Mucosa of stomach (tissue), 1 donor: ENCODE results near the gene FRMD7.
"Not testable (repeated sequence)": the region's sequence is repeated elsewhere in the genome, so short reads cannot be mapped to it uniquely, and the experiment has no call there.

ENCODE experiments used
- H3K27me3 ChIP-seq: one replicate; pipeline ENCODE4 v1.7.0; 2013; ENCODE audit warnings: mild to moderate bottlenecking, low read length; ENCODE audit not compliant: control insufficient read depth, insufficient read depth
- H3K36me3 ChIP-seq: one replicate; pipeline ENCODE4 v1.7.0; 2013; ENCODE audit warnings: low read length; ENCODE audit not compliant: control insufficient read depth, insufficient read depth
- H3K4me1 ChIP-seq: one replicate; pipeline ENCODE4 v1.7.0; 2013; ENCODE audit warnings: mild to moderate bottlenecking, low read length; ENCODE audit not compliant: control insufficient read depth, insufficient read depth
- H3K4me3 ChIP-seq: one replicate; pipeline ENCODE4 v1.7.0; 2013; ENCODE audit warnings: low read length
- H3K9ac ChIP-seq: one replicate; pipeline ENCODE4 v1.7.0; 2013; ENCODE audit warnings: mild to moderate bottlenecking, low read length, moderate library complexity
- H3K9me3 ChIP-seq: one replicate; pipeline ENCODE4 v1.7.0; 2013; ENCODE audit warnings: mild to moderate bottlenecking, low read length, moderate library complexity; ENCODE audit not compliant: control insufficient read depth
- donor health status: Pancreatic carcinoma.

Gene FRMD7

GRCh38 chrX:132058975-132059374, 68.8 kb downstream of the FRMD7 start:
- Histone ChIP-seq H3K36me3 (no peaks in the 10 kb centered on the region), H3K9me3 (no peaks in the 10 kb centered on the region), H3K27me3 (no peaks in the 10 kb centered on the region), H3K4me1 (no peaks in the 10 kb centered on the region), H3K4me3 (no peak overlapping the region), H3K9ac (no peak overlapping the region)

DNA sequence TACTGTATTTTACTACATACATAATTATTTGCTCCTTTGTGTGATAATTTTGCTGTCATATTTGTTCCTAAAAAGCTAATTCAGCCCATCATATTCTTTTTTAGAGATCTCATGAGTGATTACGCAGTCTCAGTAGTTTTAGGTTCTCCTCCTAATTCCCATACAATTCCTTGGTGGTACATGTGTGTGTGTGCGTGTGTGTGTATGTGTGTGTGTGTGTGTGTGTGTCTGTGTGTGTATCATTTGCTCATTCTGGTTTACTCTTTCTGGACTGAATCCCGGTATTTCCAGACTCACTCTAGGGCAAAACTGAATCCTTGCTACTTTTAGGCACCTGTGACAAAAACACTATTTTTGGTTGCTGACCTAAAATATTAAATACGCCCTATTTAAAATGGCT, 69.8 kb downstream of the FRMD7 start:
- Histone ChIP-seq H3K9me3 (no peaks in the 10 kb centered on the region), H3K36me3 (no peaks in the 10 kb centered on the region), H3K4me1 (no peaks in the 10 kb centered on the region), H3K27me3 (no peaks in the 10 kb centered on the region), H3K9ac (no peak overlapping the region), H3K4me3 (no peak overlapping the region)

DNA sequence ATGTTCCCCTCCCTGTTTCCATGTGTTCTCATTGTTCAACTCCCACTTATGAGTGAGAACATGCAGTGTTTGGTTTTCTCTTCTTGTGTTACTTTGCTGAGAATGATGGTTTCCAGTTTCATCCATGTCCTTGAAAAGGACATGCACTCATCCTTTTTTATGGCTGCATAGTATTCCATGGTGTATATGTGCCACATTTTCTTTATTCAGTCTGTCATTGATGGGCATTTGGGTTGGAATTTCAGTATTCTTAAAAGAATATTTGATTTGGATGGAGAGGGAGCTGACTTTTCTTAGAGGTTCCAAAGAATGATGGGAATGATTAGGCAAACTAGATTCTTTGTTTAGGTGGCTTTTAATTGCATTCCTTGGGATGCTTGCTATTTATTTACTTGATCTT, 76.0 kb downstream of the FRMD7 start:
- not testable (repeated sequence) for H3K36me3 ChIP-seq, H3K27me3 ChIP-seq, H3K9me3 ChIP-seq, H3K9ac ChIP-seq, H3K4me3 ChIP-seq, H3K4me1 ChIP-seq

GRCh38 chrX:132046533-132046932, 81.3 kb downstream of the FRMD7 start:
- Histone ChIP-seq H3K36me3 (no peaks in the 10 kb centered on the region), H3K4me1 (no peaks in the 10 kb centered on the region), H3K9ac (no peak overlapping the region), H3K27me3 (no peaks in the 10 kb centered on the region), H3K4me3 (no peak overlapping the region), H3K9me3 (no peaks in the 10 kb centered on the region)

GRCh38 chrX:132045456-132045855, 82.4 kb downstream of the FRMD7 start:
- H3K9me3 ChIP-seq, result no peaks in the 10 kb centered on the region
- H3K27me3 ChIP-seq, result no peaks in the 10 kb centered on the region
- H3K4me1 ChIP-seq, result no peaks in the 10 kb centered on the region
- H3K4me3 ChIP-seq, result no peak overlapping the region
- no peak overlapping the region for H3K9ac ChIP-seq
- H3K36me3 ChIP-seq, result no peaks in the 10 kb centered on the region

- Histone ChIP-seq H3K9me3 (no peaks in the 10 kb centered on the region), H3K4me1 (no peaks in the 10 kb centered on the region), H3K27me3 (no peaks in the 10 kb centered on the region), H3K4me3 (no peak overlapping the region), H3K9ac (no peak overlapping the region), H3K36me3 (no peaks in the 10 kb centered on the region)
Observed at GRCh38 chrX:132044953-132045352, 82.9 kb downstream of the FRMD7 start.

GRCh38 chrX:132043977-132044376, 83.8 kb downstream of the FRMD7 start:
- no peaks in the 10 kb centered on the region for H3K9me3 ChIP-seq
- H3K4me3 ChIP-seq, result no peak overlapping the region
- no peaks in the 10 kb centered on the region for H3K4me1 ChIP-seq
- H3K27me3 ChIP-seq, result no peaks in the 10 kb centered on the region
- no peaks in the 10 kb centered on the region for H3K36me3 ChIP-seq
- H3K9ac ChIP-seq, result no peak overlapping the region

GRCh38 chrX:132041015-132041414, 86.8 kb downstream of the FRMD7 start:
- H3K27me3 ChIP-seq, result no peaks in the 10 kb centered on the region
- no peak overlapping the region for H3K9ac ChIP-seq
- H3K36me3 ChIP-seq, result no peaks in the 10 kb centered on the region
- no peaks in the 10 kb centered on the region for H3K4me1 ChIP-seq
- H3K9me3 ChIP-seq, result no peaks in the 10 kb centered on the region
- H3K4me3 ChIP-seq, result no peak overlapping the region

DNA sequence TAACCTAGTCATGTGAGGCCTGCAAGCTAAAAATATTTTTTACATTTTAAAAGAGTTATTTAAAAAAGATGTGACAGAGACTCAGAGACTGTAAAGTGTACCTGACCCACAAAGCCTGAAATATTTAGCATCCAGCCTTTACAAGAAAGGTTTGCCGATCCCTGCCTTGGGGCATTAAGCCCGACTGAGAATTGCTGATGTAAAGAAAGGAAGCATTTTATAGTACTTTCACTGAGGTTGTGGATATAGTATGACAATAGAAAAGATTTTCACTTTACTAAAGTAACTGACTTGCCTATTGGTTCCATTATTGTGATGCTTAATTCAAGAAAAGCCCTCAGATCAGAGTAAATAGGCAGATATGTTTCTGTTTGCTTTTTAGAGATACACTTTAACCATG, 87.8 kb downstream of the FRMD7 start:
- no peaks in the 10 kb centered on the region for H3K4me1 ChIP-seq
- H3K27me3 ChIP-seq, result no peaks in the 10 kb centered on the region
- no peaks in the 10 kb centered on the region for H3K9me3 ChIP-seq
- no peak overlapping the region for H3K4me3 ChIP-seq
- no peaks in the 10 kb centered on the region for H3K36me3 ChIP-seq
- H3K9ac ChIP-seq, result no peak overlapping the region

DNA sequence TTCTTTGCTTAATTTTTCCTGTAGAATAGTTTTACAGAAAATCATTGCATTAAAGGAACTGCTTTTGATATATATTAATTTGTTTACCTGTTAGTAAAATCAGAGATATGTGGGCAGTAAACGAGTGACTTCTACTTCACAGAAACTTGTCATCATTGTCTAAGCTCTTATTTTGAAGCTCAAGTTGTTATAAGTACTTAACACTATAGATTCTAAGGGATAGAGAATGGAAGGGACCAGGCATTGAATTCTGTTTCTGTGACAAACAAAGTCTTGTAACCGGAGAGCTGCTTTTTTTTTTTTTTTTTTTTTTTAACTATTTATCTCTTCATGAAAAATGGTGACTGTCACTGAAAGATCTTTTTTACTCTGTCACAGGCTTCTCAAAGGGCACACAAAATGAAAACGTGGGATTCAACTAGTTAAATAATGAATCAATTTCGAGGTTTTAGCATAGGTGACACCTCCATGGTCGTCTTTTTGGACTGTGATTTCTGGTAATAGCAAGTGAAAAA, 90.3 kb downstream of the FRMD7 start:
- no peak overlapping the region for H3K9ac ChIP-seq
- H3K27me3 ChIP-seq, result no peaks in the 10 kb centered on the region
- no peaks in the 10 kb centered on the region for H3K36me3 ChIP-seq
- H3K9me3 ChIP-seq, result no peaks in the 10 kb centered on the region
- H3K4me1 ChIP-seq, result peaks cover 7% of the 10 kb centered on the region
- H3K4me3 ChIP-seq, result no peak overlapping the region

GRCh38 chrX:132034648-132035047, 93.2 kb downstream of the FRMD7 start:
- H3K9ac ChIP-seq, result no peak overlapping the region
- H3K4me3 ChIP-seq, result no peak overlapping the region
- H3K36me3 ChIP-seq, result no peaks in the 10 kb centered on the region
- no peaks in the 10 kb centered on the region for H3K27me3 ChIP-seq
- no peaks in the 10 kb centered on the region for H3K9me3 ChIP-seq
- peaks cover 12% of the 10 kb centered on the region for H3K4me1 ChIP-seq

- Histone ChIP-seq H3K4me1 (peaks cover 12% of the 10 kb centered on the region), H3K9ac (no peak overlapping the region), H3K27me3 (no peaks in the 10 kb centered on the region), H3K4me3 (no peak overlapping the region), H3K9me3 (no peaks in the 10 kb centered on the region), H3K36me3 (no peaks in the 10 kb centered on the region)
Observed at GRCh38 chrX:132033166-132033565, 94.7 kb downstream of the FRMD7 start.

GRCh38 chrX:132031867-132032266, 96.0 kb downstream of the FRMD7 start:
- Histone ChIP-seq H3K36me3 (no peaks in the 10 kb centered on the region), H3K9ac (no peak overlapping the region), H3K27me3 (no peaks in the 10 kb centered on the region), H3K9me3 (no peaks in the 10 kb centered on the region), H3K4me3 (no peak overlapping the region), H3K4me1 (peaks cover 12% of the 10 kb centered on the region)
